ENCODE measurements around the gene ANTXR2. TPM values are rescaled to one million over a fixed set of nuclear protein-coding genes. Genes with fewer than 3 reads are reported as not detected.

ANTXR2 gene
- total RNA-seq, 4 donors from 2014 or later = 136 to 215 (median 183) TPM

GRCh38 chr4:79898055-79898454, 175.0 kb downstream of the ANTXR2 start:
- no peak for TF ChIP-seq CTCF (IDR thresholded peaks at IDR 0.05; ENCODE audit: low read depth)

- TF ChIP-seq CTCF (IDR thresholded peaks at IDR 0.05; ENCODE audit: low read depth) = no peak
Measured at GRCh38 chr4:79897174-79897573, 175.9 kb downstream of the ANTXR2 start.

GRCh38 chr4:79893456-79893855, 179.6 kb downstream of the ANTXR2 start:
- TF ChIP-seq CTCF (IDR thresholded peaks at IDR 0.05; ENCODE audit: low read depth) = no peak

GRCh38 chr4:79886557-79886956, 186.5 kb downstream of the ANTXR2 start:
- TF ChIP-seq CTCF (IDR thresholded peaks at IDR 0.05; ENCODE audit: low read depth) = no peak

GRCh38 chr4:79886021-79886420, 187.0 kb downstream of the ANTXR2 start:
- TF ChIP-seq CTCF (IDR thresholded peaks at IDR 0.05; ENCODE audit: low read depth) = no peak

GRCh38 chr4:79883290-79883689, 189.7 kb downstream of the ANTXR2 start:
- no peak for TF ChIP-seq CTCF (IDR thresholded peaks at IDR 0.05; ENCODE audit: low read depth)

GRCh38 chr4:79882806-79883205, 190.2 kb downstream of the ANTXR2 start:
- TF ChIP-seq CTCF (IDR thresholded peaks at IDR 0.05; ENCODE audit: low read depth) = no peak

Data from subcutaneous adipose tissue (tissue), 4 donors.